ENCODE data around the gene IDUA.
A peak's percentile ranks its signal among the peaks of the same experiment; 100 is the strongest.

The IDUA gene

DNA sequence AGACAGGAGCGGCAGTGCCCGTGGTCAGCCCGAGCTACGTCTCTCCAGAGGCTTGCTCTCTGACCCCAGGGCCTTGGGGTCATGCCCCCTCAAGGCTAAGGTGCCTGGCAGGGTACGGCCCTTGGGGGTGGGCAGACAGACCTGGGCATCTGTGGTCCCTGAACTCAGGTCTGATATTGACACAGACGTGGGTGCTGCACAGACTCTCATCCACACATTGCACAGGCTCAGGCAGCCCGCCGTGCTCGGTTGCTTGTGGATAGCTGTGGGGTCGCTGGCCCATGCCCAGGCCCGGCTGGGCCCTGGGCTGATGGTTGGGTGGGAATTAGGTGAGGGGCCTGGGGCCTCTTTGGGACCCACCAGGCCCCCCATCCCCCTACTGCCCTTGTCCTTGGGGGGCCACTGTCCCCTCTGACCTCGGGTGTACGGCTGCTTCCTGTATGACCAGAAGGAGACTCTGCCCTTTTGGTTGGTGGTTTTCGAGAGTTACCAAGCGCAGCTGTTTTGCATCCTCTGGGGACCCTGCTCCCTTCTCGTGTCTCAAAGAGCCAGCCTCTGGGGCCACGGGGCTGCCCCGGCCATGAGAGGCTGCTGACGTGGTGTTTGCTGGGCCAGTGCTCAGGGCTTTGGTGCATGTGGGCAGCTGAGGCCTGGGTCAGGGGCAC is 34.7 kb downstream of the IDUA start:
- TF ChIP-seq, protein P1, sequence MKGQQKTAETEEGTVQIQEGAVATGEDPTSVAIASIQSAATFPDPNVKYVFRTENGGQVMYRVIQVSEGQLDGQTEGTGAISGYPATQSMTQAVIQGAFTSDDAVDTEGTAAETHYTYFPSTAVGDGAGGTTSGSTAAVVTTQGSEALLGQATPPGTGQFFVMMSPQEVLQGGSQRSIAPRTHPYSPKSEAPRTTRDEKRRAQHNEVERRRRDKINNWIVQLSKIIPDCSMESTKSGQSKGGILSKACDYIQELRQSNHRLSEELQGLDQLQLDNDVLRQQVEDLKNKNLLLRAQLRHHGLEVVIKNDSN (IDR thresholded peaks at IDR 0.05), result no peak
- no peak for TF ChIP-seq MAX (IDR thresholded peaks at IDR 0.05)
- TF ChIP-seq ZBTB7A (IDR thresholded peaks at IDR 0.05; ENCODE audit: low read depth), result 0 out of 2 replicates have a peak, but pooled peaks have one; percentile 18
- TF ChIP-seq EGR1 (IDR thresholded peaks at IDR 0.05), result no peak
- TF ChIP-seq, protein P2, sequence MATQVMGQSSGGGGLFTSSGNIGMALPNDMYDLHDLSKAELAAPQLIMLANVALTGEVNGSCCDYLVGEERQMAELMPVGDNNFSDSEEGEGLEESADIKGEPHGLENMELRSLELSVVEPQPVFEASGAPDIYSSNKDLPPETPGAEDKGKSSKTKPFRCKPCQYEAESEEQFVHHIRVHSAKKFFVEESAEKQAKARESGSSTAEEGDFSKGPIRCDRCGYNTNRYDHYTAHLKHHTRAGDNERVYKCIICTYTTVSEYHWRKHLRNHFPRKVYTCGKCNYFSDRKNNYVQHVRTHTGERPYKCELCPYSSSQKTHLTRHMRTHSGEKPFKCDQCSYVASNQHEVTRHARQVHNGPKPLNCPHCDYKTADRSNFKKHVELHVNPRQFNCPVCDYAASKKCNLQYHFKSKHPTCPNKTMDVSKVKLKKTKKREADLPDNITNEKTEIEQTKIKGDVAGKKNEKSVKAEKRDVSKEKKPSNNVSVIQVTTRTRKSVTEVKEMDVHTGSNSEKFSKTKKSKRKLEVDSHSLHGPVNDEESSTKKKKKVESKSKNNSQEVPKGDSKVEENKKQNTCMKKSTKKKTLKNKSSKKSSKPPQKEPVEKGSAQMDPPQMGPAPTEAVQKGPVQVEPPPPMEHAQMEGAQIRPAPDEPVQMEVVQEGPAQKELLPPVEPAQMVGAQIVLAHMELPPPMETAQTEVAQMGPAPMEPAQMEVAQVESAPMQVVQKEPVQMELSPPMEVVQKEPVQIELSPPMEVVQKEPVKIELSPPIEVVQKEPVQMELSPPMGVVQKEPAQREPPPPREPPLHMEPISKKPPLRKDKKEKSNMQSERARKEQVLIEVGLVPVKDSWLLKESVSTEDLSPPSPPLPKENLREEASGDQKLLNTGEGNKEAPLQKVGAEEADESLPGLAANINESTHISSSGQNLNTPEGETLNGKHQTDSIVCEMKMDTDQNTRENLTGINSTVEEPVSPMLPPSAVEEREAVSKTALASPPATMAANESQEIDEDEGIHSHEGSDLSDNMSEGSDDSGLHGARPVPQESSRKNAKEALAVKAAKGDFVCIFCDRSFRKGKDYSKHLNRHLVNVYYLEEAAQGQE (IDR thresholded peaks at IDR 0.05; ENCODE audit: low read depth), result no peak
- TF ChIP-seq FOXM1 (IDR thresholded peaks at IDR 0.05; ENCODE audit: borderline replicate concordance, low read depth), result no peak

DNA sequence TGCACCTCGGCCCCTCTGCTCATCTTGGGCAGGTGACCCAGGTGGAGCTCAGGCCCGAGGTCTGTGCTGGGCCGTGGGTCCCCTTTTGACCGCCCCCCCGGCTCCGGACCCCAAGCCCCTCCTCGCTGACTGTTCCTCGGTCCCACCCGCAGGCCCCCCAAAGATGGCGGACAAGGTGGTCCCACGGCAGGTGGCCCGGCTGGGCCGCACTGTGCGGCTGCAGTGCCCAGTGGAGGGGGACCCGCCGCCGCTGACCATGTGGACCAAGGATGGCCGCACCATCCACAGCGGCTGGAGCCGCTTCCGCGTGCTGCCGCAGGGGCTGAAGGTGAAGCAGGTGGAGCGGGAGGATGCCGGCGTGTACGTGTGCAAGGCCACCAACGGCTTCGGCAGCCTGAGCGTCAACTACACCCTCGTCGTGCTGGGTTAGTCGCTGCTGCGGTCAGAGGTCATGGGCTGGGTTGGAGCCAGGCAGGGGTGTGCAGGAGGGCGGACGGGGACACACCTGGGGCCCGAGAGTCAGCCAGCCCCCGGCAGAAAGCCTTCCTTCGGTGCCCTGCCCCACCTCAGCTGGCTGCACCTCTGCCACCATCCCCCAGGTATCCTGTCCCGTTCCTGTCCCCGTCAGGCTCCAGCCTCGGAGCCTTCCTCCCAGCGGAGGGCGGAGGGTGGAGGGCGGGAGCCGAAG is 35.4 kb downstream of the IDUA start:
- no peak for TF ChIP-seq TAF1 (IDR thresholded peaks at IDR 0.05; ENCODE audit: low read depth)
- TF ChIP-seq CREB1 (IDR thresholded peaks at IDR 0.05; ENCODE audit: low read depth), result no peak
- TF ChIP-seq ZBTB7A (IDR thresholded peaks at IDR 0.05; ENCODE audit: low read depth), result no peak
- no peak for TF ChIP-seq RAD21 (IDR thresholded peaks at IDR 0.05; ENCODE audit: low read depth)
- no peak for TF ChIP-seq EGR1 (IDR thresholded peaks at IDR 0.05)
- TF ChIP-seq FOXM1 (IDR thresholded peaks at IDR 0.05; ENCODE audit: borderline replicate concordance, low read depth), result no peak
- TF ChIP-seq CEBPB (IDR thresholded peaks at IDR 0.05), result no peak

- TF ChIP-seq ZBTB7A (IDR thresholded peaks at IDR 0.05; ENCODE audit: low read depth) (no peak), EGR1 (IDR thresholded peaks at IDR 0.05) (no peak), RAD21 (IDR thresholded peaks at IDR 0.05; ENCODE audit: low read depth) (no peak), TAF1 (IDR thresholded peaks at IDR 0.05; ENCODE audit: low read depth) (no peak), CEBPB (IDR thresholded peaks at IDR 0.05) (no peak), MAX (IDR thresholded peaks at IDR 0.05) (no peak), TCF12 (IDR thresholded peaks at IDR 0.05; ENCODE audit: low read depth) (no peak), CREB1 (IDR thresholded peaks at IDR 0.05; ENCODE audit: low read depth) (no peak), EP300 (IDR thresholded peaks at IDR 0.05; ENCODE audit: borderline replicate concordance) (no peak), TEAD4 (IDR thresholded peaks at IDR 0.05) (no peak), FOXM1 (IDR thresholded peaks at IDR 0.05; ENCODE audit: borderline replicate concordance, low read depth) (no peak), NFIC (IDR thresholded peaks at IDR 0.05) (no peak), YY1 (IDR thresholded peaks at IDR 0.05; ENCODE audit: low read depth) (no peak)
- TF ChIP-seq, protein P2 (IDR thresholded peaks at IDR 0.05; ENCODE audit: low read depth), result no peak
- TF ChIP-seq, protein P1 (IDR thresholded peaks at IDR 0.05), result no peak
Measured at GRCh38 chr4:1022739-1023066, 35.9 kb downstream of the IDUA start.

GRCh38 chr4:1023075-1023640 is 36.3 kb downstream of the IDUA start:
- no peak for TF ChIP-seq FOXM1 (IDR thresholded peaks at IDR 0.05; ENCODE audit: borderline replicate concordance, low read depth)
- TF ChIP-seq, protein P2 (IDR thresholded peaks at IDR 0.05; ENCODE audit: low read depth), result no peak
- no peak for TF ChIP-seq MAX (IDR thresholded peaks at IDR 0.05)
- TF ChIP-seq, protein P1 (IDR thresholded peaks at IDR 0.05), result no peak
- no peak for TF ChIP-seq ZBTB7A (IDR thresholded peaks at IDR 0.05; ENCODE audit: low read depth)
- TF ChIP-seq TEAD4 (IDR thresholded peaks at IDR 0.05), result no peak
- TF ChIP-seq NFIC (IDR thresholded peaks at IDR 0.05), result no peak
- TF ChIP-seq EGR1 (IDR thresholded peaks at IDR 0.05), result no peak
- TF ChIP-seq EP300 (IDR thresholded peaks at IDR 0.05; ENCODE audit: borderline replicate concordance), result no peak
